Activated CD4-positive, alpha-beta T cell treated with anti-CD3 and anti-CD28 coated beads, Interleukin-2, Interleukin-6, amounts not matched to agents 100 ng/mL and 50 ng/mL, durations not matched to agents 16 hours and 8 hours (primary cell): ENCODE results near the gene DAND5.

Experiments
- DNase-seq: peaks from one replicate; pipeline ENCODE4 v3.0.0-alpha.2; 2020

The DAND5 gene

DNA sequence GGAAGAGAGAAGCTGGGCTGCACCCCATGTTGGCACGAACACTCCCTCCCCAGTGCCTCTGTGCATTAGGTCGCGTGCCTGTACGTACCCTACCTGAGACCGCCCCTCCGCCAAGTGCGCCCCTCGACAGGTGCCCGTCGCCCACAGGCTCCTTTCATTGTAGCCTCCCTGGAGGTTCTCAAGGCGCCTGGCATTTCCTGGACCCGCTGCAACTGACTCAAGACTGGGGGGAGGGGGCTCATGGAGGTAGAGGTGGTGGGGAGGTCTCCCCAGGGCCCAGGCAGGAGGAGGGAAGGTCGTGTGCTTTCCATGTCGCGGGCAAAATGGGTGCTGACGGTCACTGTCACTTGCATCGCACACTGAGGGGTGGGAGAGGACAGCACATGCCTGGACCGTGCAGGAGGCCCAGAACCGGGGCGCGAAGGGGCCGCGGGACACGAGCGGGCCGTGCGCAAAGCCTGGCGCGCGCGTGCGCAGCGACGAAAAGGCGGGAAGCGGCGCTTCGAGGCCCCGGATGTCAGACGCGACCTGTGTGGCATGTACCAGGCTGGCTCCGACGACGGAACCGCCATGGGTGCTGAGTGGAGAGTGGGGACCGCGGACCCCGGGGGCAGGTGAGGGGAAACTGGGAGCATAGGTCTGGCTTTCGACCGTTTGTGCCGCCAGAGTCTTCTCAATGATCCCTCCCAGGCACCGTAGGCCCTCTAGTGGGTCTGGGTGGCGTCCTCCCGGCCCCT is 42.4 kb downstream of the DAND5 start:
- no peak for DNase-seq

DNA sequence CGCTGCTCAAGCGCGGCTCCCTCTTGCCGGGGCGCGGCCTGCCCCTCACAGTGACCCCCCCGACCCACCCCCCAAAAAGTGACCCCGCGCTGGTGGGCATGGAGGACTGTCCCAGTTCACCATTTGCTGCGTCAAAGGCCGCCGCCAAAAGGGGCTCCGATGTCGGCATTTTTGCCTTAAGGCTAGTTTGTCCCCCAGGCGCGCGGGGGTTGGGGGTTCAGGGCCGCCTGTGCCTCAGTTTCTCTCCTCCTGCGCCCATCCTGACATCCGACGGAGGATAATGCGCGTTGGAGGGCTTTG is 43.0 kb downstream of the DAND5 start:
- DNase-seq: no peak

DNA sequence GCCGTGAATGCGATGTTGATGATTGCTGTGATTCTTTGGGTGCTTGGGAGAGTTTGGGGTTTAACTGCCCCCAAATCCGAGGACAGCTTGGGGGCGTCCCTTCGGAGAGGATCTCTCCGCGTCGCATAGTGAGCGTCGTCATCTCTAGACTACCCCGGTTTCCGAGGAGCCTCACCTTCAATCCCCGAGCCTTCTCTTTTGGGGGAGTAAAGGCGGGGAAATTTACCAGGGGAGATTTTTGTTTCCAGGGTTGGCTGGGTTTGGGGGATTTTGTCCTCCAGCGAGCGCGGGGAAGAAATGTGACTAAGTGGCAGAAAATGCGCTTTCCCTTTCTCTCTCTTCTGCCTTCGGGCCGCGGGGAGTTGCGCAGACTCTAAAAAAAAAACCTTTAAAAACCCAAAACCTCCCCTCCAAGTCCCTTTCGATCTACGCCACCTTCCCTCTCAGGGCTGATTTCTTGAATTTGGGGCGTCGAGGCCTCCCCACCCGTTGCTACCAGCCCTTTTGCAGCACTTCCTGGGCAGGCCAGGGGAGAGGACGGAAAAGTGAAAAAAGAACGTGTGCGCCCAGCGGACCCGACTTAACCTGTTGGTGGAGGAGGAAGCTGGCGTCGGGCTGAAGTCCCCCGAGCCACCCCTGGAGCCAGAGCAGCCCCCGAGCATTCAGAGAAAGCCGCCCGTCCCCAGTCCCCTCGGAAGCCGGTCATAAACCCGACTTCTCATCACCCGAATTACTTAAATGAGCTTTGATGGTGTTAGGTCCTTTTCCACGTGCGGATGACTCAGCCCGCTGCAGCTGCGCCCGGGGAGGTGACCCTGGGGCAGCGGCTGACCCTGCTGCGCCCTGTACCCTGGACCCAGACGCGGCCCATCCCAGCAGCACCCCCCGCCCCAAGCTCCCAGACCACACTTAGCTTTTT is 43.6 kb downstream of the DAND5 start:
- peak; percentile 28 for DNase-seq

DNA sequence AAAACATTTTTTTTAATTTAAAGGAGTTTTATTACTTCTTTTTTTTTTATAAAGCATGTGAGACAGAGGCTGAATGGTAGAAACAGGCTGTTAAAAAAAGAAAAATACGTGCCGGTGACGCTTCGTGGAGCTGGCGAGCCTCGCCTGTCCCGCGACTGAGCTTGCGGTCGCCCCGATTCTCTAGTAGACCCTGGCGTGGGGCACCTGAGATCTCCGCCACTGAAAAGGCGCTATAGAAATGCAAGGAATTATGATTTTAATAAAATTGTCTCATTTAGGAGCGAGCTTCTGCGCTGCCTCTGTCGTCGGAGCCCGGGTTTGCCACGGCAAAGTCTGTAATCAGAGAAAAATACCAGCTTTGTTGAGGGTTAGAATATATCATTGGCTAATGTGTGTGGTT is 44.3 kb downstream of the DAND5 start:
- DNase-seq: no peak

DNA sequence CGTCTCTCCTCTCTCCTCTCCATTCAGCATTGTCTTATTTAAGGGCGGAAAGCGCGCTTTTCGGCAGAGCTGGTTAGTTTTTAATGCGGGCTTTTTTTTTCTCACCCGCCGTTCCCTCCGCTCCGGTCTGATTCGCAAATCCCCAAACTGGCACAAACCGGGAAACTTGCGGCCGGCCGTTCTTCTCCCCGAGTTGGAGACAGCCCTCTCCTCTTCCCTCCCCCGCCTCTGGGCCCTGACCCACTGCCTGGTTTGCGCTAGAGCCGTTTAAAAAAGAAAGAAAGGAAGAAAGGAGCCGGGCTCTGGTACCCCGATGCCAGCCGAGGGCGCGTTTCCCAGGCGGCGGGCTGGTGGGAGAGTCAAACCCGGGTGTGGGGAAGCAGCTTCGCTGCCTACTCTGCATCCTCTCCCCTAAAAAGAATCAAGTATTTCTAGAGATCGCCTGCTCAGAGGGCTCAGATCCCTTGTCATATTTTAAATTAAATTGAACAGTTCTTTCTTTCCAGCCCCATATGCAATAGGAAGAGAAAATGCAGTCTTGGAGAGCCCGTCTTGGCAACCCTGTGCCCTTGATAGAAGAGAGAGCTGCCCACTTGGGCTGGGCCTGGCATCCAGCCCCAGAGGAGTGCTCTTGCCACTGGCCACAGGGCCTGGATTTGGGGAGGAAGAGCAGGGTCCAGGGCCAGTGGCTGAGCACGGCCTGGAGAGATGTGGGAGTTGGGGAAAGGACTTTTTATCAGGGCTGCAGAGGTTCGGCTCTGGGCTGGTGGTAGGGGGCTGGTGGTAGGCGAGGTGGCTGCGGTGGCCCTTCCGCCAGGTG is 44.9 kb downstream of the DAND5 start:
- DNase-seq: no peak

DNA sequence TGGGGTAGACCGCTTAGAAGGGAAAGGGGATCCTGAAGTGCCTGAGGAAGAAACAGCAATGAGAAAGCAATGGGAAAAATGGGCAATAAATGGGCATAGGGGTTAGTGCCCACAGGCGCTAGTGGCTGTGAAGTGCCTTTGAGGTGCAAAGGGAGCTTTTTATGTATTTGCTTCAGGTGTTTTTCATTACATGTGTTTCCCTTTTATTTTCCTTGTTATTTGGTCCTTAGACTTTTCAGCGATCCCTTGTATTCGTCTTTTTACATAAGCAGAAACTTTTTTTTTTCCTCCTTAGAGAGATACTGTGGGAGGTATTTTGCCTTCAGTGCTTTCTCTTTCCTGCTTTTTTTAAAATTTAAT is 45.5 kb downstream of the DAND5 start:
- DNase-seq: no peak

DNA sequence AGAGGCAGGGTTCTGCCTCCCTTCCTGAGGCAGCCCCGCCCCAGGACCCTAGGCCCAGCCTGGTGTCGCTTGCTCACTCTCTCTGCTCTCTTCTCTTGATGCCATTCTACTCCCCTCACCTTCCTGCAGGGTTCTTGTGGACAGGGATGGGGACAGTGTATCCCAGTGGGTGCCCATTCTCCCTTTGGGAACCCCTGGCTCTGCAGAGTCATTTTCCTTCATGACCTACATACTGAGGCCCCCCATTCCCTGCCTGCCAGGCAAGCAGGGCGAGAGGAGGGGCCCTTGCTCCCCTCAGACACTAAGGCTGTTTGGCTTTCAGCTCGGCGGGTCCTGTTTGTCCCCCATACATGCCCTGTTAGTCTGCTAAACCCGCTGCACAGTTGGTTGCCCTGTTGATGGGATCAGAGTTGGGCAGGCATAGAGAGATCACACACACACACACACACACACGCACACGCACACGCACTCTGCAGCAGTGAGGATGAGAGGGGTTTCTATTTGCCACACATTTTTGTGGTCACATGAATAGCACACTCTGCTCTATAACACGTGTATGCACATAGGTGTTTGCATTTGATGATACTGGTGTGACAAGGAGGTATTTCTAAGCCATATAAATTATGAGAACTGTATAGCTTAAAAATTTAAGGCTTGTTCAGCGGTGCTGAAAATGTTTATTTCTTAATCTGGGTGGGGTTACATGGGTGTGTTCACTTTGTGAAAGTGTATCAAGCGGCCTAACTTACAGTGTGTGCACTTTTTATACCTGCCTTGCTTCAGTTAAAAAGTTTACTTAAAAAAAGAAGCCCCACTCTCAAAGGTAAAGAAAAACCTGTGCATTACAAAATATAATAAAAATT is 46.2 kb downstream of the DAND5 start:
- DNase-seq: no peak

DNA sequence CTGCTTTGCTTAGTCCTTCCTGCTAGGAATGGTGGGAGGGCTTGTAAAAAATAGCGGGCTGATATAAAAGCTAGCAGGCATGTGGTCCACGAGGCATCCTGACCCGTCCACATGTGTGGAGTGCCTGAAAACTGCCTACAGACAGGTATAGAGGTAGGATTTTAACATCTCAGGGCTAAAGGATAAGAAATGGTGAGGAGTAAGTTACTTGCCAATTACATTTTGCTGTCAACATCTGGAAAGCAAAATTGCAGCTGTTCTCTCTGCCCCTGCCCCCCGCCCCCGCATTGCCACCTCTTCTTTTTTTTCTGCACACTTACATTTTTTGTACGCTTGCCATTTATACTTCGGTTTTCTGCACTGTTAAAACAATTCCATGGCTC is 46.9 kb downstream of the DAND5 start:
- no peak for DNase-seq

DNA sequence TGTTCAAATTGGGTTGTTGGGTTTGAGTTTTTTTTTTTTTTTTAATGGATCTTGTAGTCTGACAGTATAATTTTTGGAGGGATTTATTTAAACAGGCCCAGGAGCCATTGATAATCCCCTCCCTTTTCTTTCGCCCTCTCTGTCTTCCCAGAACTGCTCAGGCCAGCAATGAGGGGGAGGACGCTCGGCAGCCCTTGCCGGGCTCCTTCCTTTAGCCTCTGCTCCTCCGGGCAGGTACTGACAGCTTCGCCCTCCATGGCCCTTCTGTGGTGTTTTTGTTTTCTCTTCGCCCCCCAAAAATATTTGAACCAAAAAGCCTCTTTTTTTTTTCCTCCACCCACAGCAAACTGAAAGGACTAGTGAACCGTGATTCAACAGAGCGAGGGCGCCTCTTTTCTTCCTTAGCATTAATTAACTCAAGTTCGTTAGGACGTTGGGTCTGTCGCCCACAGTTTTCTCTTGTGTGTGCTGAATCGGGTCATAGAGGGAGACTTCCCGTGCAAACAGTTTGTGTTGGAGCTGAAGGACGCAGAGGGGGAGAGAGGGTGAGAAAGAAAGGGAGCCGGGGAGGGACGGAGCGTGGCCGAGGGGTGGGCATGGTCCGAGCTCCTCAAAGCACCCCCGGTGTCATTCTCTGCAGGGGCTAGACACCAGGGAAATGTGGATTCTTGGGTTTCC is 47.4 kb downstream of the DAND5 start:
- no peak for DNase-seq

DNA sequence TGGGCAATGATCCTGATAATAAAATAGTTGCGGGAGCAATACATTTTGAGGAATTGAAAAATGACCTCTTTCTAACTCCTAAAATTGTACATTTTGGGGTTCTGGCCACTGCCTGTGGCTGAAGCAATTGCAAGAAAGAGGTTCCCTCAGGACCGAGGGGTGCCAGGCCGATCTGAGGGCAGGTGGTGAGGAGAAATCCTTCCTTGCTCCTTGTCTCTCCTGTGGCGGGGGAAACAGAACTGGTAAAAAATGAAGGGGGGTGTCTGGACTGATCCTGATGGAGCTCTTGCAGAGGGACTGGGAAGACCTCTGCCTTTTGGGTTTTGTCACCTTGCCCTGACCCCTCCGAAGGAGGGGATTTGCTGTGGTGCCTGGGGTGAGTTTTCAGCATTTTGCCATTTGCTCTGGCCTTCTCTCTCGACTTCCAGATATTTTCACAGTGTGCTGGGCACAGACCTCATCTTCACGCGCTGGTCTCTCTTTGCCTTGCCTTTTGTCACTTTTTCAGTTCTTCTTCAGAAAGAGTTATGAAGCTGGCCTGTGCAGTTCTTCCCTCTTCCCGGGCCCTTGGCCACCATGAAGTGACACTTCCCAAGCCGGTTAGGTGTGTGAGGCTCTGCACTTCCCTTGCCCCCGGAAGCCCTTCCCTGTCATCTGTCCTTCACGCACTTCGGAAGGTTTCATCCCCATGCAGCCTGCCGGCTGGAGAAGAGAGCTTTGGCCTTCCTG is 48.1 kb downstream of the DAND5 start:
- DNase-seq: no peak

DNA sequence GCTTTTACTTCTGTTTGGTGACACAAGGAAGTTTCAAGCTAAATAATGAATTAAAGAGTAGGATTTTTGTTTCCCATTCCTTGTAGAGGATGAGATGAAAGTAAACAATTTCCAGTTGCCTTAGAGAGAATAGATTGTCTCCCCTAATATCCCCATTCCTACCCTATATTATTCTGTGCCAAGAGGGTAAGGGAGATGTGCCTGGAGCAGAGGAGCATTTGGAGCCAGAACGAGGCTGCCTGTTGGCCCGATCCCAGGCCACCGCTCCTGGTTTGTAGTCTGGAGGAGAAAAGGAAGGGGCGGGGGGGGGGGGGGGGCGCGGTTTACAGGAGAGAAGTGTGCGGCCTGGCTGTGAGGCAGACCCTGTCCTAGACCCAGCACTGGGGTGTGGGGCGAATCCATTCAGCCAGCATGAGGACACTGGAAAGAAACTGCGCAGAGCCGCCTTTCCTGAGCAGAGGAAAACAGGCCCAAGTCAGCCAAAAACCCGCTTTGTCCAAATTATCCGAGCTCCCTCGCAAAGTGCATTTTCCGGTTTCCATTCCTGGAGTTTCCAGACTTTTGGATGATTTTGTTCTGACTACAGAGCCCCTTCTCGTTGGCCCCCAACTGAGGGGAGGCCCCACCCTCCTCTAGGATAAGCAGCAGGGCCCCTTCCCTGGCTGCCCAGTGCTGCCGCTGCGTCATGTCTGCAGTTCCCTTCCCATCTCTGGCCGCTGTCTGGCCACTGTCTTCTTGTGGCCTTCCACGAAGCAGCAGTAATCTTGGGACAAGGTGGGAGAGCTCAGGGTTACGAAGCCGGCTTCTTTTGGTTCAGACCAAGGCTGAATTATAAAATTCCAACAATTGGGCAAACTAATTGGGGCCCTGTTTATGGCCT is 48.9 kb downstream of the DAND5 start:
- DNase-seq: no peak

DNA sequence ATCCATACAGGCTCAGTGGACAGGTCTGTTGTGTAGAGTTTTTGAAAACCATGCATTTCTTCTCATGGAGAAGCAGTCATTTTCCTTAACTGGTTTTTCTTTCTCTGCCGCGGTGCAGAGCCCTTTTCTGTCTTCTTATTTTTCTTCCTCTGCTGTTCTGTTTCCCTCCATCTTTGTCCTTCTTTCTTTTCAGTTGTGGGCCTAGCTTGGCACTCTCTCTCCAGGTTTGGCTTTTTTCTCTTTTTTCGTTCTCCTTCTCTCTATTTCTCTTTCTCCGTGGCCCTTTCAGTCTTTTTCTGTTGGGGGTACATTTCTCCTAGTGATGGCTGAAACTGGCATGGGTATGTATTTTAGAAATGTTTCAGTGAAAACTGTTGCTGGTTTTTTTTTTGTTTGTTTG is 50.0 kb downstream of the DAND5 start:
- DNase-seq: no peak

DNA sequence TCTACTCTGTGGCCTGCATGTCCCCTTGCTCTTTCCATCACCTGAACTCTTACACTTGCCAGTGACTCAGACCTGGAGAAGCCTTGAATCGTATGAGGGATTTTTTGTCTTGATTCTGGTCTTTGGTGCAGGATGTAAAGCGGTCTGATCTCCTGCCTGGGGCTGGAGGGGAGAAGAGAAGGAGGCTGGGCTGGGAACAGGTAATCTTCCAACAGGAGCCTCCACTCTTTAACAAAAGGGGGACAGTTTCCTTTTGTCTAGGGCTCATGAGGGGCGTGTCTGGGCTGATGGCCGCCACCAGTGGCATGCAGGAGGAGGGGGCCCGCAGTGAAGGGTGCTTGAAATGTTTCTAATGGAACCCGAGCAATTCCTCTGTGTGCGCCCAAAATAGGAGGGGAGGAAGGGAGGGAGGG is 50.6 kb downstream of the DAND5 start:
- no peak for DNase-seq

DNA sequence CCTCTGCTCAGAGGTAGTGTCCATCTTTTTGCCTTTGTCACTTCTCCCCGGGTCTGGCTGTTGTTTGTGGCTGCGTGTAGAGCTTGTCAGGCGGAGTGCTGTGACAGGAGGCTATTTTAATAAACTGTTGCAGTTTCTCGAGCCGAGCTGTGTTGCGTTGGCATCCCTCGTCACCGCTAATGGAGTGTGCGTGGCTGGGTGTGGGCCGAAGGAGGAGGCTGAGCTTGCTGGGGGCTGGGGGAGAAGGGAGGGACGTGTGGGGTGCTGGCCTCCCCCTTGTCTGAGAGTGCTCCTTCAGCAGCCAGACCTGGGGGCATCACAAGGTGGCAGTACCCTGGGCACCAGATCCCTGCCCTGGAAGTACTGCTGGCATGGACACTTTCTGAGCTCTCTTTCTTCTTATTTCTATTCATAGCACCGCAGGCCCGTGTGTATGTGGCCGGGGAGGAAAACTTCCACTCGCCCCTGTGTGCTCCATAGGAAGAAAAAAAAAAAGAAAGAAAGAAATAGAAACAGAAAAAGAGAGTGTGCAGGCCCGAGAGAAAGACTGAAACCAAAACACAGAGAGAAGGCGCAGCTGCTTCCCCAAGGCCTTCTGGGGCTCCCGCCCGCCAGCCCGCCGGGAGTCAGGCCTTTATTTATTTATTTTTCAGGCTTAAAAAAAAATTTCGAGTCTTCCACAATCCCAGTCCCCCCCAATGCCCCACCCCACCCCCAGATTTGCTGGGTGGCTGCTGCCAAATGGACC is 52.9 kb downstream of the DAND5 start:
- no peak for DNase-seq

DNA sequence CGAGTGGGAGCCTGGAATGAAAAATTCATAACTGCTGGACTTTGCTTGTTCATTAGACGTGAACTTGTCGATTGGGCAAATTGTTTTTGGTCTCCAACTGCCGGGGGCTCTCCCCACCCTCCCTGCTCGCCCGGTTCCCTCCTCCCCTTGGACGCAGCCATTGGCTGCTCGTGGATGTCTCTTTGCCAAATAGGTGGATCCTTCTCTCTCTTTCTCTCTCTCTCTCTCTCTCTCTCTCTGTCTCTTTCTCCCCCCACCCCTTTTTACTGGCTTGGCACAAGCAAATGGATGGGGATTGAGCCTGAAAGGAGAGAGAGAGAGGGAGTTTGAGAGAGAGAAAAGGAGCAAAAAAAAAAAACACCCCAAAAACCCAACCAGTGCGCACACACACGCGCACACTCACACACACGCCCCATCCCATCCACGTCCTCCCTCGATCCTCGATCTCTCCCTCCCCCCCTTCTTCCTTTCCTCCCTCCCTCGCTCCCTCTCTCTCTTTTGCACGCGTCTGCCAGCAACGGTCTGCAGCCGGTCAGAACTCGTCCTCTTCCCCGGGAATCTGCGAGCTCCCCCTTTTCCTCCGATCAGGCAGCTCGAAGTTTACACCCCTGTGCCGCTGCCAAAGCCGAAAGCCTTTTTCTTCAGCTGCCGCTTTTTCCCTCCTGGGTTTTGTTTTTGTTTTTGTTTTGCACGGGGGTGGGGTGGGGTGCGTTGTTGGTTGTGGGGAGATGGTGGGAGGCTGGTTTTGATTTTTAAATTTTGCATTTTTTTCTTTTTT is 53.7 kb downstream of the DAND5 start:
- DNase-seq: no peak

DNA sequence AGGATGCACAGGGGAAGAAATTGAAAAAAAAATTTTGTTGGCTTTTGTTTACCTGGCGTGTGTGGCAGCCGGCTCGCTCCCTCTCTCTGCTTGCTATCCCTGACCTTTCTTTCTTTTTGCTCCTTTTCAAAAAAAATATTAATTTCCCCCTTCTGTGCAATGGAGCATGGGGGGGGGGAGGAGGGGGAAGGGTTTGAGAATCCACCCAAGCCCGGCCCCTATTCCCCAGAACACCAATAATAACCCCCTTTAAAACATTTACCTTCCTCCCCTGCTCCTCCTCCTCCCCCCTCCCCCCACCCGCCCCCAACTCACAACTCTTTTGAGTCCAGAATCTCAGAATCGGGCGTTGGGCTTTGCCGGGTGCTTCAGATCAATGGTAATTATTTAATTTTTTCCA is 54.3 kb downstream of the DAND5 start:
- no peak for DNase-seq
